NCI-H1694 (cell line): ENCODE data around the gene ZNF547.
"Not testable (repeated sequence)": the region's sequence is repeated elsewhere in the genome, so short reads cannot be mapped to it uniquely, and the experiment has no call there.

ENCODE experiments used
- DNase-seq: peaks from one replicate; lab custom pipeline; 2025; lab: John Stamatoyannopoulos, UW

The ZNF547 gene

DNA sequence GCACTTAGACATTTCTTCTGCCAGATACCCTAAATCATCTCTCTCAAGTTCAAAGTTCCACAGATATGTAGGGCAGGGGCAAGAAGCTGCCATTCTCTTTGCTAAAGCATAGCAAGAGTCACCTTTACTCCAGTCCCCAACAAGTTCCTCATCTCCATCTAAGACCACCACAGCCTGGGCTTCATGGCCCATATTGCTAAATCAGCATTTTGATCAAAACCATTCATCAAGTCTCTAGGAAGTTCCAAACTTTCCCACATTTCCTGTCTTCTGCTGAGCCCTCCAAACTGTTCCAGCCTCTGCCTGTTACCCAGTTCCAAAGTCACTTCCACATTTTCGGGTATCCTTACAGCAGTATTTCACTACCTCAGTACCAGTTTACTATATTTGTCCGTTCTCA, 11.3 kb downstream of the ZNF547 start:
- not testable (repeated sequence) for DNase-seq

DNA sequence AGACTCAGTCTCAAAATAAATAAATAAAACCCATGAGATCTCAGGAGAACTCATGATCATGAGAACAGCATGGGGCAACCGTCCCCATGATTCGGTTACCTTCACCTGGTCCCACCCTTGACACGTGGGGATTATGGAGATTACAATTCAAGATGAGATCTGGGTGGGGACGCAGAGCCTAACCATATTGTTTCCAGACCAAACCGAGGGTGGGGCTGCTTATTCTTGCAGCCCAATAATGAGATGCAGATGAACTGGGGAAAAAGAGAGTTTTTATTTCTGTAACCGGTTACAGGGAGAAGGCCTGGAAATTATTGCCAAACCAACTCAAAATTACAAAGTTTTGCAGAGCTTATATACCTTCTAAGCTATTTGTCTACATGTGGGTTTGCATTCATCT, 12.8 kb downstream of the ZNF547 start:
- DNase-seq: no peak

DNA sequence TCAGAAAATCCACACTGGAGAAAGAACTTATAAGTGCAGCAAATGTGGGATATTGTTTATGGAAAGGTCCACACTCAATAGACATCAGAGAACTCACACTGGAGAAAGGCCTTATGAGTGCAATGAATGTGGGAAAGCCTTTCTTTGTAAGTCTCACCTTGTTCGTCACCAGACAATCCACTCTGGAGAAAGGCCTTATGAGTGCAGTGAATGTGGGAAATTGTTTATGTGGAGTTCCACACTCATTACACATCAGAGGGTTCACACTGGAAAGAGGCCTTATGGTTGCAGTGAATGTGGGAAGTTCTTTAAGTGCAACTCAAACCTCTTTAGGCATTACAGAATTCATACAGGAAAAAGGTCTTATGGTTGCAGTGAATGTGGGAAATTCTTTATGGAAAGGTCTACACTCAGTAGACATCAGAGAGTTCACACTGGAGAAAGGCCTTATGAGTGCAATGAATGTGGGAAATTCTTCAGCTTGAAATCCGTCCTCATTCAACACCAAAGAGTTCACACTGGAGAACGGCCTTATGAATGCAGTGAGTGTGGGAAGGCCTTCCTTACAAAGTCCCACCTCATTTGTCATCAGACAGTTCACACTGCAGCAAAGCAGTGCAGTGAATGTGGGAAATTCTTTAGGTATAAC, 14.3 kb downstream of the ZNF547 start:
- DNase-seq: no peak

DNA sequence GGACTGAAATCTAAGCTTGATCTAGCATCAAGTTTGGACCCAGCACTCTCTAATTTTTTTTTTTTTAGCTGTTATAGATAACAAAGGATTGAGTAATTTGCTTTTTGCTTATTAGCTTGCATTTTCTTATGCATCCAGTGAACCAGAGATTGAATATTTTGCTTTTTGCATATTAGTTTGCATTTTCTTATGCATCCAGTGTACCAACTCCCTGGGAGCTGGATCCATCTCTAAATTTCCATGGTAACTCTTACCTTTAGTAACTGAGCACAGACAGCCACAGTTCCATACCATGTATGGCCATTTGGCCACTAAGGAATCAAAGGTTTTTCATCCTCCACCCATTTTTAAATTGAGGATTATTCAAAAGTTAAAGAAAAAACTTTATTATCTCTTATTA, 17.6 kb downstream of the ZNF547 start:
- DNase-seq: no peak

DNA sequence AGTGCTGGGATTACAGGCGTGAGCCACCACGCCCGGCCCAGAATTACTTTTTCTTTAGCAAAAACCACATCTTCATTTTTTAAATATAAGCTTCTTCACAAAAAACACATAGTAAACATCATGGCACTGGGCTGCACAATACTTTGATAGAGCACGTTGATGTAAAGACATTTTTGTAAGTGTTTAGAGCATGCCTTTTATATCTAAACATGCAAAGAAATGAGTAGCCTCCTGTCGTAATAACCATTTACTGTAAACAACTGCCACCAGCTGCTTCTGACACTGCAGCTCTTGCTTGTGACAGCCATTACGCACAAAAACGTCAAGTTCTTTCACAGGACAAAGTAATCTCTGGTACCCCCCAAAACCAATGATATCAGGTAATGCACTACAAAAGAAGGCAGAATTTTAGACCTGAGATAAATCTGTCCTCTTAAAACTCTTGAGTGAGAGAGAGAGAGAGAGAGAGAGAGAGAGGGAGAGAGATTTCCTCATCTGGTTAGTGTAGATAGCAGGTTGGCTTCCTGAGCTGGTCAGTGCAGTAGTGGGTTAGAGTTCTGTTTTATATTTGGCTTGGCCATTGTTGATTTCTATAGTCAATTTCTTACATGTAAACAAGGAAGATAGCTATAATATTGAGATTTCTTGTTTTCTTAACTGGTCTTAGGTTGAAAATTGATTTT, 19.6 kb downstream of the ZNF547 start:
- DNase-seq: no peak

DNA sequence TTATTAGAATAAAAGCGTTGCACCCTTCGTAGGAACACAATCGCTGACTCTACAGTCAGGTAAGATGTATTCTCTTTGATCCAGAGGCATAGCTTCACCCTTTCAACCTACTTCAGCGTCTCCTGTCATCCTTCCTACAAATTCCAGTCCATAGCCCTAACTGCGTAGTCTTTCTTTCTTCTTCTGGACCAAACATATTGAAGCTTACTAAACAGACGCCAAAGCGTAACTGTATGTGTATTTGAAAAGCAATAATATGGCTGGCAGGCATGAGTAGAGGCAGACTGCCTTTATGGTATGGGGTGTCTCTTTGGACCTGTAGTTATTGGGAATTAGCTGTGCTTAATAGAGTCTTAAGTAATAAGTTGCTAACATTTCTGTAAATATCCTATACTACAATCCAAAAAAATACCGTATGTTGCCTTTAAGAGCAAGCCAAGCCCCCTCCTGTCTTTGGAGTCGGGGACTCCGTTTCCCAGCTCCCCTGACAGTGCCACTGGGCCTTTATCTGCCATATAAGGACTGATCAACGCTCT, 25.9 kb downstream of the ZNF547 start:
- DNase-seq: no peak

DNA sequence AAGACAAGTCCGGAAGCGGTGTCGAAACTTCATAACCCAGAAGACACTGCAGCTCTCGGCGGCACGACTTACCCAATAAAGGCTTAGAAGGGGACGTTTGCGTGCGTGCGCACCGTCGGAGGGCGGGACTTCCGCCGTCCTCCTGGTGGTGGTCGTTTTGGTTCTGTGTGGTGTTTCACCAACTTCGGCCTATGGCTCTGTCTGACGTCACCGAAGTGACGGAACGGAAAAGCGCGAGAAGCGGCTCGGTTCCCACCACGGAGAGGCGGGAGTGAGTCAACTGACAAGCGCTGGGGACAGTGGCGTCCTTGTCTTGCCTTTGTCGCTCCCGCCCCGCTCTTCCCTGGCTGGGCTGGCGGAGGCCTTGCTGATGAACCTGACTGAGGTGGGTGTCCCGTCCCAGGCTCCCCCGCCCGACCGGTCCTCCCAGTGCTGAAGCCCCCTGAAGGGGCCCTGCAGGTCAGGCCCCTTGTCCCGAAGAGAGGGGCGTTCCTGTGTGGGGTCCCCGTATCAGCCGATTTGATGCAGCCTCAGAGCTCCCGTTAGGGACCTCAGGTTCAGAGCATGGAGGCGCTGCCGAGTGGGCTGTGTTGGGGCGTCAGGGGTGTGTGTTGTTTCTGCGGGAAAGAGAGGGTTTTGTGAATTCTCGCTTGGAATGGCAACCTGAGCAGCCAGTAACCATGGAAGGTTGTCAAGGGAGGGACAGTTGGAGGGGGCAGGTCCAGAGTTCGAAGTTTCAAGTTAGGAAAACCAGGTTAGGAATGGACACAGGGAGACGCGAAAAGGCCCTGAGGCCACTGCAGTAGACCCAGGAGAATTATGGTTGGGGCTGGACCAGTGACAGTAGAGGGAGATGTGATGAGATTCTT, 26.6 kb downstream of the ZNF547 start, which contains the start of gene ZNF548:
Gene ZNF548 (plus strand): TSS at position 125 of the 869 bp plus-strand sequence. CDS start 246 bp downstream, at position 371.
- peak; percentile 97 for DNase-seq

DNA sequence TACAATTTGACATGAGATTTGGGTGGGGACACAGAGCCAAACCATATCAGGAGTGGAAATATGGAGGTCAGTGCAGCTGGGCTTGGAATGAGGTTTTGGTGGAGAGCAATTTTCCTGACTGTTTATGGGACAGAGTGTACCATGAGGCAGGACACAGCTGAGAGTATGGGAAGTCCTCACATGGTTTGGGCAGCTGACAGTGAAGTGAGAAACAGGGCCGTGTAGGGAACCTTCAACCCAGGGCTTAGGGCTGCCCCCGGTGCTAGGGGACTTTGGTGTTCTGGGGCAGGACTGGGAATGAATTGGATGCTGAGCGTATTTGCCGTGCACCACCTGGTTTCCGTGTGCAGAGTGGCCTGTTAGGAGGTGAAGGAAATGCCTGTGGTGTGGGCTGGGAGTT, 32.4 kb downstream of the ZNF547 start:
- DNase-seq: no peak

DNA sequence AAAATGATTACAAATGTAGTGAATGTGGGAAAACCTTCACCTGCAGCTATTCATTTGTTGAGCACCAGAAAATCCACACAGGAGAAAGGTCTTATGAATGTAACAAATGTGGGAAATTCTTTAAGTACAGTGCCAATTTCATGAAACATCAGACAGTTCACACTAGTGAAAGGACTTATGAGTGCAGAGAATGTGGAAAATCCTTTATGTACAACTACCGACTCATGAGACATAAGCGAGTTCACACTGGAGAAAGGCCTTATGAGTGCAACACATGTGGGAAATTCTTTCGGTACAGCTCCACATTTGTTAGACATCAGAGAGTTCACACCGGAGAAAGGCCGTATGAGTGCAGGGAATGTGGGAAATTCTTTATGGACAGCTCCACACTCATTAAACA, 35.5 kb downstream of the ZNF547 start:
- DNase-seq: no peak

DNA sequence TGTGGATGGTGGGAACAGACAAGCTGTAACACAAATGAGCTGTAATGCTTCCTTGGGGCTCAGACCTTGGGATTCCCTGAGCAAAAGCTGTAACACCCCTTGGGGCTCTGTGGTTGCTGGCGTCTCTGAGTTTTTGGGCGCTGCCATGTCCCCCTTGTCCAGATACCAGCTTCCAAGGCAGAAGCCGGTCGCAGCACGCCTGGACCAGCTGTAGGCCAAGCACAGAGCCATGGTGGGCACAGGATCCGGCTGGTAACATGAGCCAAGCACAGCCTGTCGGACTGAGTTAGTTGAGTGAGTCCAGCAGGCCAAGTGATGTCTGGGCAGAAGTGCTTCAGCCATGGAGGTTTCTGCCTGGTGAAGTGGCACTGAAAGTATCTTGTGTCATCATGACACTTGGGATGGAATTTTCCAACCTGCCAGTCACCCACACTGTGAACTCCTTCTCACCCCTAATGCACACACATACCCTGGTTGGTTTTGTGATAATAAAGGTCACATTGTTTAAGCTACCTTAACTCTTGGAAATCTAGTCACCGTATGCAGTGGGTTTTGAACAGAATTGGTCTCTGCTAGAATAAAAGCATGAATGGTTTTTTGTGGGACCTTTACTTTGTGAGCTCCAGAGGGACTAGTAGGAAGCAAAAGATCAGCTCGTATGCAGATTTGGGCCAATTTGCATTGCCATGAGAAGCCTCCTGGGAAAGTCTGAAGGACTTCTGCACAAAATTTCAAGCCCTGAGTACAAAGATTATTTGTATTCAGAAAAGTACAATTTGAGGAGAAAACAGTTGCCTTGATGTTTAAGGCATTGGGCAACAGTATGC, 40.6 kb downstream of the ZNF547 start:
- no peak for DNase-seq

DNA sequence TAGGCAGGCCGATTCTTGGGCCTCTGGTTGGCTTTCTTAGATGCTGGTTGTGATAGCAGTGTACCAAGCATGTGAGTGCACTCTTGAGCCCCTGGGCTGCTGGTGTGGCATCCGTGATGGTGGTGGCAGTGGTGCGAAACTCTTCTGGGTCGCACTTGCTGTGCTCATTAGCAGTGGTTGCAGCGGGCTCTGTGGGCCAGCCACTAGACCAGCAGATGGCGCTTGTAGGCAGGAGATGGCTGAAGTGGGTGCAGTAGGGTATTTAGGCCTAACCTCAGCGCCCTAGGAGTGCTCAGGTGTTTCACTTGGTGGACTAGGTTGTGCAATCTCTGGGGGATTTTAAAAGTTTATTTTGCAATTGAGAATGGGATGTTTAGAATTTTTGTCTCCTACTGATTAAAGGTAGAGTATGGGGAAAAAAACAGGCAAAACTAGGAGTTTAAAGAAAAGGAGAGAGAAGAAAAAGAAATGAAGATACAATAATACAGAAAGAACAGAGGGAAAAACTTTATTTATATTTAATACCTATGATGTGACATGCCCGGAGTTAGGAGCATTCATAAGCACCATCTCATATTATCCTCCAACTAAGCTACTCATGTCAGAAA, 43.3 kb downstream of the ZNF547 start:
- peak; percentile 12 for DNase-seq

DNA sequence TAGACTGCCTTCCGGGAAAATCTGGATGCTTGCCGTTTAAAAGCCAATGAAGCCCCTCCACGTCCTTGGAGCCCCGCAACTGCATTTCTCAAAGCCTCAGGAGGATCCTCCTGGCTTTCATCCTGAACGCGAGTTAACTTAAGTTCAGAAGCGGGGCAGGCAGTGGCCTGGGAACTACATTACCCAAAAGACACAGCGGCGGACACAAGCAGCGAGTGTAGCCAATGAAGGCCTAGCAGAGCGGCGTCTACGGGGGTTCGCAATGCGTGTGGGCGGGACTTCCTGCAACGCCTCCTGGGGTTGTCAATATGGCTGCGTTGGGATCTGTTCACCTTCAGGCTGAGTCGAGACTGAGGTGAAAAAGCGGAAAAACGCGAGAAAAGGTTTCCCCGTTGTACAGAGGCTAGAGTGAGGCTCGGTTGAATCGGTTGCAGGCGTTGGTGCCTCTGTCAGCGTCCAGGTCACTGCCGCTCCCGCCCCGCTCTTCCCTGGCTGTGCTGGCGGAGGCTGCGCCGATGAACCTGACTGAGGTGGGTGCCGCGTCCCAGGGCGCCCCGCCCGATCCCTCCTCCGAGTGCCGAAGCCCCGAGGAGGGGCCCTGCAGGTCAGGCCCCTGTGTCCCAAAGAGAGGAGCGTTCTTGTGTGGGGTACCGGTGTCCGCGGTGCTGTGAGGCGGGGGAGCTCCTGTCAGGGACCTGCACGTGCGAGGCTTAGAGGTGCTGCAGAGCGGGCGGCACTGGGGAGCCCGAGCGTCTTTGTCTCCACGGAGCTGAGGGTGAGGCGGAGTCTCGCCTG, 47.7 kb downstream of the ZNF547 start, which contains the start of gene ZNF17:
Gene ZNF17 (plus strand): TSS at position 285 of the 795 bp plus-strand sequence. CDS start 2,455 bp downstream, outside the sequence.
- DNase-seq: peak; percentile 90

DNA sequence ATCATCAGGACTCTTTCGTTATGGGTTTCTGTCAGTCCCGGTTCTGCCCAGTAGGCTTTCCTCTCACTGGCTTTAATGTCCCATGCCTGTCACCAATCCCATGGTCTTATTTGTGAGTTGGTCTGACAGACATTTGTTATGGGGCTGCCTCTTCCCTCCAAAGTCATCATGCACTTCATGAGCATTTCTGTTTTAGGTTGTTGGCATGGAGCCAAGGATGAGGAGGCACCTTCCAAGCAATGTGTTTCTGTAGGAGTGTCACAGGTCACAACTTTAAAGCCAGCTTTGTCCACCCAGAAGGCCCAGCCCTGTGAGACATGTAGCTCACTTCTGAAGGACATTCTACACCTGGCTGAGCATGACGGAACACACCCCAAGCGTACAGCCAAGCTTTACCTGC, 56.1 kb downstream of the ZNF547 start:
- DNase-seq: no peak

DNA sequence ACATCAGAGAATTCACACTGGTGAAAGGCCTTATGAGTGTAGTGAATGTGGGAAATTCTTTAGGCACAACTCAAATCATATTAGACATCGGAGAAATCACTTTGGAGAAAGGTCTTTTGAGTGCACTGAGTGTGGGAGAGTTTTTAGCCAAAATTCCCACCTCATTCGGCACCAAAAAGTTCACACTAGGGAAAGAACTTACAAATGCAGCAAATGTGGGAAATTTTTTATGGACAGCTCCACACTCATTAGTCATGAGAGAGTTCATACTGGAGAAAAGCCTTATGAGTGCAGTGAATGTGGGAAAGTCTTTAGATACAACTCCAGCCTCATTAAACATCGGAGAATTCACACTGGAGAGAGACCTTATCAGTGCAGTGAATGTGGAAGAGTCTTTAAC, 57.7 kb downstream of the ZNF547 start:
- no peak for DNase-seq
